Pons (tissue), 1 donor: Measurements from ENCODE around the gene RAB7A.
A peak's percentile ranks its signal among the peaks of the same experiment; 100 is the strongest.

Source experiments
- DNase-seq: peaks from one replicate; pipeline ENCODE4 v3.0.0-alpha.2; 2016; ENCODE audit warnings: low spot score

RAB7A gene

DNA sequence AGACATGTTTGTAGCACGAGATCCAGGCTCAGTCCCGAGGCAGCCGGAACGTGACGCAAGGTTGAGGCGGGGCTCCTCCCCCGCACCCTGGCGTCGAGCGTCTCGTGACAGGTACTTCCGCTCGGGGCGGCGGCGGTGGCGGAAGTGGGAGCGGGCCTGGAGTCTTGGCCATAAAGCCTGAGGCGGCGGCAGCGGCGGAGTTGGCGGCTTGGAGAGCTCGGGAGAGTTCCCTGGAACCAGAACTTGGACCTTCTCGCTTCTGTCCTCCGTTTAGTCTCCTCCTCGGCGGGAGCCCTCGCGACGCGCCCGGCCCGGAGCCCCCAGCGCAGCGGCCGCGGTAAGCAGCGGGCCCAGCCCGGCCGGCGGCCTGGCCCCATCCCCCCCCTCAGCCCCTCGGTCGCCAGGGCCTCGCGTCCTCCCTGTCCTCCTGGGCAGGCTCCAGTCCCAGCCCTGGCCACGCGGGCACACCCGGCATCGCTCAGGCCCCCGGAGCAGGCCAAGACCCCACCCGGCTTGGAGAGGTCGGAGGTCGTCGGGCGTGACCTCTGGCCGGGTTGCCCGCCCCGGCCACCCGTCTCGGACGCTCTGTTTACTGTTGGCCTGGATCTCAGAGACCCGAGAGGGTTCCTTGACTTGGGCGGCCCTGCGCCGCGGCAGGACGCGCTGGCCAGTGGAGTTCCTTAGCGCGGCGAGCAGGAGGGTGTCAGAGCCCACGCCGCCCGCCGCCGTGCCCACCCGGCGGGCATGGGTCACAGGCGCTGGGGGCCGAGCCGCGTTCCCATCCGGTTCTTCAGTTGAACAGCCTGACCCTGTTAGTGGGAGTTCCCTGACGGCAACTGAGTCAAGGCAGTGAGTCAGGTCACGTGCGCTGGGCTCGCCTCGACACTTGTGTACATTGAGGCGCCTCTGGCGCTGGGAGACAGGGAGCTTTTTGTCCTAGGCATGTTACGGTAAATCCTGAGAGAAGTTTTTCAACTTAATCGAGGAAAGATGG lies at the start of gene RAB7A:
Gene RAB7A (plus strand): TSS at position 161 of the 994 bp plus-strand sequence. CDS start 69,185 bp downstream, outside the sequence.
- peak; percentile 97 for DNase-seq

DNA sequence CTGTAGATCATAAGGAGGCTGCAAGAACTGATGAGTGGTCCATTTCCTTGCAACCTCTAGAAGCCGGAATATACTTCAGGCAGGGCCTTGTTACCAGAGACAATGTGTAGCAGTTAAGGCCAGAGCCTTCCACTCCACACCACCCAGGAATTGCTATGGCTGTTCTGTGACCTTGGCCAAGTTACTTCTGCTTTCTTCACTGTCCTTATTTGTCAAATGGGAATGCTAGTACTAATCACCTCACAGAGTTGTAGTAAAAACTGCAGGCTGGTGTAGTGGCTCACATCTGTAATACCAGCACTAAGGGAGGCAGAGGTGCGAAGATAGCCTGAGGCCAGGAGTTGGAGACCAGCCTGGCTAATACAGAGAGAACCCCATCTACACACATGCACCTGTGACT lies 46.6 kb upstream of the RAB7A start:
- DNase-seq, result no peak

GRCh38 chr3:128680603-128681368 lies 45.2 kb upstream of the RAB7A start:
- peak; percentile 98 for DNase-seq

DNA sequence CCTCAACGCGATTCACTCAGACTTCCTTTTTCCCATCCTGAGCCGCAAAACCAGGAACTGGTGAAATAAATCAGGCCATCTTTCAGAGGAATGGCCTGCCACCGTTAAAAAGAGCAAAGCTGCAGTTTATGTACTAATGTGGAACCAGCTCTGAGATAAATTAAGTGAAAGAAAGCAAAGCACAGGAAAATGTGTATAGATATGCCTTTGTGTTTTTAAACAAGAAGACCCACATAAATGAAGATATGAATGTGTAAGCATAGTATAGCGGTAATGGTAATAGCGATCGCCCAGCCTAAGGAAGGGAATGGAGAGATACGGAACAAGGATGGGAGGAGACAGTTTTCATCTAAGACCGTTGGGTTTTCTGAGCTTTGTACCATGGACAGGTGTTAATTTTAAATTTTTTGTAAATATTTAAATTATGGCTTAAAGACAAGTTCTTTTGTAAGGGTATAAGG lies 44.6 kb upstream of the RAB7A start:
- DNase-seq, result peak; percentile 72

GRCh38 chr3:128683957-128684356 lies 42.0 kb upstream of the RAB7A start:
- DNase-seq, result no peak

DNA sequence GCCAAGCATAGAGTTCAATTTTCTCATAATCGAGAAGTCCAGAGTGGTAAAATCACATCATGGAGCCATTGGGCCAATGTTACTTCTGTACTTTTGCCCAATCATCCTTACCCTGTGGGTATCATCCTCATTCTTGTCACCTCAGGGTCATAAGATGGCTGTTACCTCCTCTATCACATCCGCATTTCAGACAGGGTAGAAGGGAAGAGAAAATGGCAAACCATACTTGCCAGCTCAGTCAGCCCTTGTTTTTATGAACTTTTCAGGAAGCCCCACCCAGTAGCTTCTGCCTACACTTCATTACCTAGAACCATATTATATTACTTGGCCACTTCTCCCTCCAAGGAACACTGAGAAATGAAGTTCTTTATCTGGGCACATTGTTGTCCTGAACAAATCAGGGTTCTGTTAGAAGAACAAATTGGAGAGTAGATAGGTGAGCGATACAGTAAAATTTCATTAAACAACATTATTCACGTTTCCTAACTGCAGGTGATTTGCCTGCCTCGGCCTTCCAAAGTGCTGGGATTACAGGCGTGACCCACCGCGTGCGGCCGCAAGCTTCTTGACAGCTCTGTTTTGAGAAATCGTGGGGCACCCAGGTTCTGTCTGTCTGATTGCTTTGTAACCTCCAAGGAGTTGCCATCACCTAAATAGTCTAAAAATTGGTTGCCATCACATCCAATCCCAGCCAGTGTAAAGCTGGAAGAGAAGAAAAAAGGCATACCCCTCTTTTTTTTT lies 40.8 kb upstream of the RAB7A start:
- no peak for DNase-seq

DNA sequence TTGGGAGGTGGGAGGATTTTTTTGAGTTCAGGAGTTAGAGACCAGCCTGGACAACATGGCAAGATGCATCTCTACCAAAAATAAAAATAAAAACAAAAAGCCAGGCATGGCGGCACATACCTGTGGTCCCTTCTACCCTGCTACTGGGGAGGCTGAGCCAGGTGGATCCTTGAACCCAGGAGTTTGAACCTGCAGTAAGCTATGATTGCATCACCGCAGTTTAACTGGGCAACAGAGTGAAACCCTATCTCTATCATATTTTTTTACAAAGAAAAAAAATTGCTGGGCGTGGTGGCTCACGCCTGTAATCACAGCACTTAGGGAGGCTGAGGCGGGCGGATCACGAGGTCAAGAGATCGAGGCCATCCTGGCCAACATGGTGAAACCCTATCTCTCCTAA lies 39.5 kb upstream of the RAB7A start:
- DNase-seq, result no peak

DNA sequence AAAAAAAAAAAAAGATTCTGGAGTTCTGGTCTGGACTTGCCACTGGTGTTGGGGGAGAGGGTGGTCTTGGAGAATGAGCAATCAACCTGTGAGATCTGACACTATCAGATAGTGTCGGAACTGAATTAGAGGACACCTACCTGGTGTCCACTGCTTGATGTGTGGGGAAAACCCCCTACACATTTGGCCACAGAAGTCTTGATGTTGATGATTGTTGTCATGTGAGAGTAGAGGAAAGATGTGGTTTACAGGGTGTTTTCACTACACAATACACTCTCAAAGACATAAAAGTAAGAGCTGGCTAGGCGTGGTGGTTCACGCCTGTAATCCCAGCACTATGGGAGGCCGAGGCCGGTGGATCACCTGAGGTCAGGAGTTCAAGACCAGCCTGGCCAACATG lies 36.9 kb upstream of the RAB7A start:
- DNase-seq, result no peak

DNA sequence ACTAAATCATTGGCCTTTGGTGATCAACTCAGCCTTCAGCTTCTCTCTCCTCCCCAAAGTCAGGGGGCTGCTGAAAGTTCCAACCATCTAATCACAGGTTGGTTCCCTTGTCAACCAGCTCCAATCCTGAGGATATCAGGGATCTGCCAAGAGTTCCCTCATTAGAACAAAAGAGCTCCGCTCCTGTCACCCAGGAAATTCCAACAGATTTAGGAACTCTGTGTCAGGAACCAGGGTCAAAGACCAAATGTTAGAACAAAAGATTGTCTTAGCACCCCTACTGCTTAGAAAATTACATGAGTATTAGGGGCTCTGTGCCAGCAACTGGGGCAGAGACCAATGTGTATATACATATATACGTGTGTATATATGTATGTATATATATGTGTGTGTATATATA lies 32.3 kb upstream of the RAB7A start:
- no peak for DNase-seq

DNA sequence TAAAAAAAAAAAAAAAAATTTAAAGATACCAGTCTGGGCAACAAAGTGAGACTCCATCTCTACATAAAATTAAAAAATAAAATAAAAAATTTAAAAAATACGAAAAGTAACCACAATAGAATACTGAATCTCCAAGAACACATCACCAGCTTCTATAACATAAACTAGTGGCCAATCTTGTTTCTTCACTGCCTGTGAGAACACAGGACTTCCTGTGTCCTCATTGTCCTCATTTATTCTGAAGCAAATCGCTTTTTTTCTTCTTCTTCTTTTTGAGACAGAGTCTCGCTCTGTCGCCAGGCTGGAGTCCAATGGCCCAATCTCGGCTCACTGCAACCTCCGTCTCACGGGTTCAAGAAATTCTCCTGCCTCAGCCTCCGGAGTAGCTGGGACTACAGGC lies 28.6 kb upstream of the RAB7A start:
- DNase-seq, result no peak

DNA sequence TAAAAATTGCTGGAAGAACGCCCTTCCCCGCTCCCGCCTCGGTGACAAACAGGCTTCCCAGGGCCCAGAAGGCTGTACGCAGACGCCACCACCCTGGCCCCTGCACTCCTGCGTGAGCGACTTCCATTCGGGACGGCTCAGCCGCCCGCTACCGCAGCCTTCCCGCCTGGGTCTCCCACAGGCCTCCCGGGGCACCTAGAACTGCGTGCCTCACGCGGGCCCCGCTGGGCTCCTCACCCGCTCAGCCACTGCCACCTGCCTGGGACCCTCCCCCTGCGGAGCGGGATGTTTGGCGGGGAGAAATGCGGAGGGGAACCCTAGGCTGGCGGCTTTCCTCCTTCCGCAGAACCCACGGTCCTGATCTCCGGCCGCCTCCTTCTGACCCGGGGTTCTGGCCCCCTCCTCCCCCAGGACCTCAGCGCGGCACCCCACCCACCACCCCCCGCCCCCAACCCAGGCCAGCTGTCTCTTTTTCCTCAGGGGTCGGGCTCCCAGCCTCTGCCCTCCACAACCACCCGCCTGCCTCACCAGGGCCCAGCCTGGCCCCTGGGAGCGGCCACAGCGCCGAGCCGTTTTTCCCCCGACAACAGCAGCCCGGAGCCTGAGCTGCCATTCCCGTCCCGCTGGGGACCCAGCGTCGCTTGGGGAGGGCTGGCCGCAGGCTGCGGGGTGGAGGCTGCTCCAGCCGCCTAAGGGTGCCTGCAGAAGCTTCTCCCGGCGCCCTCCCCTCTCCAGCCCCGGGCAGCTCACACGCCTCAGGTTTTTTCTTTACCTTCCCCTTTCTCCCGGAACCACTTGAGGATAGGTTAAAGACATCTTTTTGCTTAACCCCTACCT lies 27.6 kb upstream of the RAB7A start:
- DNase-seq, result no peak

DNA sequence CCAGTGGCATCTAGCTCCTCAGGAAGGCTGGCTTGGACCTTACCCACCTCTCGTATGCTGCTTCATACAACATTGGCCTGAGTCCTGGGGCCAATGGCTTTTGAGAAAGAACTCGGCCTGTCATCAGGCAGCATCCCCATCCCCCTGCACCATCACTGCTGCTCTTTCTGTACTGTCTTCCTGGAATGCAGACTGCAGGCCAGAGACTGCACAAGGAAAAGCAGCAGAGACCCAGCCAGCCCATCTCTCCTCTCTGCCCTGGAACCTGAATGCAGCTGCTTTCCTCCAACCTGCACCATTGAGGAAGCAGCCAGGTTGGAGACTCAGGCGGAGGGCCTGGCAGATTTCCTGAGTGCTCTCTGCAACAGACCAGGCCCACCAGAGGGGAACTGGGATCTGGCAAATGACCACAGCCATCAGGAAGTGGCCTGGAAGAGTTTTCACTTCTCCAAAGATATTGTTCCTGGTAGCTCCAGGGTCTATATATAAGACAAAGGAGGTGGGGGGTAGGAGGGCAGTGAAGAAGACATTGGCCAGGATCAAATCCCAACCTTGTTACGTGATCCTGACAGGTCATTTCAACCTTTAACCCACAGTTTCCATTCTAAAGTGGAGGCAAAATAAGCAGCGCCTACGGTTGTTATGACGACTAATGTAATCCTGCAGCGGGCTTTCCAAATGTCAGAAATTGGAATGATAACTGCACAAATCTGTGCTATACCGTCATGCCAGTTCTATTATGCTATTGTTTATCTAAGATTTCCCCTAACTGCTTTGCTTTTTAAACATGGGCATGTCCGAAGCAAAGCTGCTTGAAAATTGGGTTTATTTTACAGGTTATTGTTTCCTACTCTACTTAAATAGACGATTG lies 24.4 kb upstream of the RAB7A start:
- DNase-seq, result peak; percentile 34

GRCh38 chr3:128702391-128702790 lies 23.6 kb upstream of the RAB7A start:
- no peak for DNase-seq

- DNase-seq, result no peak
These were observed 22.4 kb upstream of the RAB7A start for GRCh38 chr3:128703561-128703960.

DNA sequence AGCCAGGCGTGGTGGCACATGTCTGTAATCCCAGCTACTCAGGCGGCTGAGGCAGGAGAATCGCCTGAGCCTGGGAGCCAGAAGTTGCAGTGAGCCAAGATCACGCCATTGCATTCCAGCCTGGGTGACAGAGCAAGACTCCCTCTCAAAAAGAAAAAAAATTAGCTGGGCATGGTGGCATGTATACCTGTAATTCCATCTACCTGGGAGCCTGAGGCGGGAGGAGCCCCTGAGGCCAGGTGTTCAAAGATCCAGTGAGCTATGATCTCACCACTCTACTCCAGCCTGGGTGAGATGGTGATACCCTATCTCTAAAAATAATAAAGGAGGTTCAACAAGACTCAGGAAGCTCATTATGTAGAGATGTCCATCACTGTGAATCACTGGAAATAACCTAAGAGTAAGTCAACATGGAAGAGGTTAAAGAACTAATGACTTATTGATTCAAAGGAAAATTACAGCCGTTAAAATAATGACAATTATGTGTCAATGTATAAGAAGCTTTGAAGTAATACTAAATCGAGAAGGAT lies 19.8 kb upstream of the RAB7A start:
- no peak for DNase-seq

DNA sequence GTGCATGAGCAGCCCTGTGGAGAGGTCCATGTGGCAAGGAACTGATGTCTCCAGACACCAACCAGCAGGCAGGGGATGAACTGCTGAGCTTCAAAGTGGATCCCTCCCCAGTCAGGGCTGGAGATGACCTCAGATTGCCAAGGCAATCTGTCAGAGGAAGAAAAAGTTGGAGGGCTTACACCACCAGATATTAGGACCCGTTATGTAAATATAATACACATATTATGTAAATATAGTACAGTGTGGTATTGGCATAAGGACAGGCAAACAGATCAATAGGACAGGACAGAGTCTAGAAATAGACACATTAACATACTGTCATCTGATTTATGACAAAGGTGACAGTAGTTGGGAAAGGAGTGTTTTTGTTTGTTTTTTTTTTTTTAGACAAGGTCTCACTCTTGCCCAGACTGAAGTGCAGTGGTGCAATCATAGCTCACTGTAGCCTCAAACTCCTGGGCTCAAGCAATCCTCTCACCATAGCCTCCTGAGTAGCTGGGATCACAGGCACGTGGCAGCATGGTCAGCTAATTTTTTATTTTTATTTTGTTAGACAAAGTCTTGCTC lies 18.0 kb upstream of the RAB7A start:
- no peak for DNase-seq

GRCh38 chr3:128709038-128709437 lies 16.9 kb upstream of the RAB7A start:
- DNase-seq, result no peak

DNA sequence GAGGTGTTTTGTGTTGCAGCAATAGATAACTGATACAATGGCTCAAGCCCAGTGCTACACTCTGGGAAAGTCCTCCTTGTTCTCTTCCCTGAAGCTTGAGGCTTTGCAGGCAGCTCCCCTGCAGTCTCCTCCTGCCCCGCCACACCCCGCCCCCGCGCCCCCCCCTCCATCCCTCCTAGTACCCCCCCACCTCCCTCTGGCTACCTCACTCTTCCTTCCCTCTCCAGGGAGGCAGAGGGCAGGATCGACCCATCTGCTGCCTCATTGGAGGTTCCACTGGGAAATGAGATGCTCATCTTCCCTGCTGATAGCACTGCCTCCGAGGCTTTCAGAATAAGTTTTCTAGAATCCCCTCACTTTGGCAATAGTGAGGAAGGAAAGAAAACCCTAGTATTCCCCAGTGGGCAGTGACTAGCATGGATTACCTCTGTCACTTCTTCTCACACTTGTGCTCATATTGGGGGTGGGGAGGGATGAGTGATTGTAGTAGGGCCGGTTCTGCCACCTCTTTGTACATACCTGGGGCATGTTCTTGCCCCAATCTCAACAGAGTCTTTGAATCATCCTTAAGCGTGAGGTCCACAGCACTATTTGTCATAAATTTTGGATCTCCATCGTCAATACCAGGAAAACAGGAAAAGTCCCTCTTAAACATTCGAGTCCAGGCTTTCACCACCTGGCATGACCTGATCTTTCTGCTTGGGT lies 16.3 kb upstream of the RAB7A start:
- DNase-seq, result no peak

DNA sequence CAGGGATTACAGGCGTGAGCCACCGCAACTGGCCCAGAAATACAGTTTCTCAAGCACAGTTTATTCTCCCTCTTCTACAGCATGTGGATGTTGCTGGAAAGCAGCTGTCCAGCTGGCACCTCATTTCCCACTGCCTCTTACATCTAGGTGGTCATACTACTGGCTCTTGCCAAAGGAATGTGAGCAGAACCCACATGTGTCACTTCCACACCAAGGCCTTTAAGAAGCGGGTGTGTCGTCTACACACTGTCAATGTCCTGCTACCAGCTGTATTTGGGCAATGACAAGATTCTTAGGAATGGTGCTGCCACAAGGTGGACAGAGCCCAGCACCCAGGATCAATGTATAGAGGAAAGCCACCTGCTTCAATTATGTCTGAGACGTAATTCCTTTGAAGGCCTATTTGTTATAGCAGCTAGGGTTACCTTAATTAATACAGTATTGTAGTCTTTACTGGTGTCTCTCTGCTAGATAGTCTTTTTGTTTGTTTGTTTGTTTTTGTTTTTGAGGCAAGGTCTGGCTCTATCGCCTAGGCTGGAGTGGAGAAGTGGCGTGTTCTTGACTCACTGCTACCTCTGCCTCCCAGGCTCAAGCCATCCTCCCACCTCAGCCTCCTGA lies 15.1 kb upstream of the RAB7A start:
- DNase-seq, result no peak
